ENCODE measurements around the gene KCNH8. TPM values are rescaled to one million over a fixed set of nuclear protein-coding genes. Genes with fewer than 3 reads are reported as not detected.

KCNH8 gene
- total RNA-seq, 1 experiment from 2014 or later: 0.12 TPM

- DNase-seq (ENCODE audit: low read depth, low spot score): no peak
Measured at GRCh38 chr3:19394946-19395345, 246.6 kb downstream of the KCNH8 start.

More at GRCh38 chr3:19394946-19395345, 246.6 kb downstream of the KCNH8 start:
- peaks cover 0 to 5% of the 10 kb centered on the region in 2 experiments; a peak in 3 of 4 replicates for H3K9me3 ChIP-seq (ENCODE audit: control insufficient read depth in 1 of 2, insufficient read depth in 1 of 2, low read depth in 1 of 2, low read length in 2 of 2)
- H4K20me1 ChIP-seq (ENCODE audit: insufficient read depth): no peaks in the 10 kb centered on the region
- RAD21 ChIA-PET (ENCODE audit: low non-redundant PET in 1 of 2, low total read pairs in 2 of 2, uncharacterized antibody in 2 of 2, unreplicated experiment in 2 of 2): no interaction called here
- no peaks in the 10 kb centered on the region for H3K9me2 ChIP-seq (ENCODE audit: insufficient read depth)
- H2AFZ ChIP-seq (ENCODE audit: low read depth, low read length, poor library complexity, severe bottlenecking): no peak overlapping the region
- POLR2A ChIA-PET: no interaction called here
- H3K79me2 ChIP-seq (ENCODE audit: insufficient read depth, low read length): no peaks in the 10 kb centered on the region
- BruUV-seq (replicated peaks): no TSS peak
- TF ChIP-seq JUND (IDR thresholded peaks at IDR 0.05) (no peak), YY1 (IDR thresholded peaks at IDR 0.05; ENCODE audit: extremely low read depth, insufficient replicate concordance, low read depth, low read length) (no peak), CBX3 (IDR thresholded peaks at IDR 0.05; ENCODE audit: low read depth) (no peak), TCF7L2 (IDR thresholded peaks at IDR 0.05; ENCODE audit: borderline replicate concordance, extremely low read depth, insufficient read depth, insufficient read length) (no peak), FOSL1 (IDR thresholded peaks at IDR 0.05; ENCODE audit: low read depth) (no peak), SRF (IDR thresholded peaks at IDR 0.05; ENCODE audit: low read depth) (no peak), SIN3A (IDR thresholded peaks at IDR 0.05; ENCODE audit: low read depth) (no peak), POLR2AphosphoS5 (IDR thresholded peaks at IDR 0.05; ENCODE audit: low read depth, low read length) (no peak), ZBTB33 (IDR thresholded peaks at IDR 0.05; ENCODE audit: extremely low read depth, insufficient replicate concordance, low read length) (no peak), POLR2A (IDR thresholded peaks at IDR 0.05; ENCODE audit: borderline replicate concordance, extremely low read depth, insufficient read depth, insufficient read length) (no peak), ATF3 (IDR thresholded peaks at IDR 0.05) (no peak), REST (IDR thresholded peaks at IDR 0.05; ENCODE audit: low read depth) (no peak), CEBPB (IDR thresholded peaks at IDR 0.05; ENCODE audit: low read depth) (no peak), CTCF (IDR thresholded peaks at IDR 0.05 in 2 of 3, conservative IDR thresholded peaks at IDR 0.05 in 1 of 3; ENCODE audit: borderline replicate concordance in 1 of 3, insufficient read depth in 1 of 3, low read depth in 2 of 3, low read length in 2 of 3) (no peak), ZNF274 (IDR thresholded peaks at IDR 0.05; ENCODE audit: low read depth, low read length) (no peak), ELF1 (IDR thresholded peaks at IDR 0.05; ENCODE audit: borderline replicate concordance, low read depth) (no peak), EZH2phosphoT487 (IDR thresholded peaks at IDR 0.05; ENCODE audit: borderline replicate concordance) (no peak), MAX (IDR thresholded peaks at IDR 0.05) (no peak), RAD21 (IDR thresholded peaks at IDR 0.05; ENCODE audit: low read depth) (no peak)
- no peaks in the 10 kb centered on the region for H3K36me3 ChIP-seq (ENCODE audit: control insufficient read depth in 1 of 2, insufficient read depth in 2 of 2, low read length in 2 of 2)
- no peak overlapping the region for H3K4me3 ChIP-seq (replicated peaks in 1 of 2; ENCODE audit: low read depth in 1 of 2, low read length in 2 of 2)
- CTCF ChIA-PET: no interaction called here
- intact Hi-C loops (cut with micrococcal nuclease): no loop called here
- no peak for ATAC-seq
- H3K4me1 ChIP-seq (ENCODE audit: control insufficient read depth in 1 of 2, insufficient read depth in 2 of 2, low read length in 2 of 2): no peaks in the 10 kb centered on the region
- H3K4me2 ChIP-seq (ENCODE audit: low read length): no peak overlapping the region
- H3K27ac ChIP-seq (ENCODE audit: low read depth, low read length): no peak overlapping the region
- no peaks in the 10 kb centered on the region for H3K27me3 ChIP-seq (ENCODE audit: insufficient read depth, low read length)
- no peak overlapping the region for H3K9ac ChIP-seq (ENCODE audit: low read length)

Measured in HCT116 (cell line).